Stimulated activated naive CD4-positive, alpha-beta T cell treated with Interleukin-2 at 50 U/mL for 16 hours (primary cell): ENCODE data around the gene SORCS2.

Experiments
- DNase-seq: peaks from one replicate; lab custom pipeline; 2025; lab: John Stamatoyannopoulos, UW

SORCS2 gene

DNA sequence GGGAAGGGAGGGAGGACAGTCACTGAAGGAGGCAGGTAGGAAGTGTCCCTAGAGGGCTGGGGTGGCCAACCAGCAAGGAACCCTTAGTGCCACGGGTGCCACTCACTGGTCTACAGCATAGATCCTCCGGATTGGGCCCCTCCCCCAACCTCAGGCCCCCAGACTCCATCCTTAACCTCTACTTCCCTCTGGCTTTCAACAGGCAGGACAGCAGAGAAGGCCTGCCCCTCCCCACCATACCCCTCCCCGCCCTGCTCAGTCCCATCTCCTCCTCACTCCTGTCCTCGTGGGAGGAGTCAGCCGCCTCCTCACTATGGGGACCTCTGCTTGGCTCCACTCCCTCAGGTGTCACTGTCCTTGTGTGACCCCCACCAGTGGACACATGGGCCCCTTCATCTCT, 320.1 kb downstream of the SORCS2 start:
- no peak for DNase-seq

DNA sequence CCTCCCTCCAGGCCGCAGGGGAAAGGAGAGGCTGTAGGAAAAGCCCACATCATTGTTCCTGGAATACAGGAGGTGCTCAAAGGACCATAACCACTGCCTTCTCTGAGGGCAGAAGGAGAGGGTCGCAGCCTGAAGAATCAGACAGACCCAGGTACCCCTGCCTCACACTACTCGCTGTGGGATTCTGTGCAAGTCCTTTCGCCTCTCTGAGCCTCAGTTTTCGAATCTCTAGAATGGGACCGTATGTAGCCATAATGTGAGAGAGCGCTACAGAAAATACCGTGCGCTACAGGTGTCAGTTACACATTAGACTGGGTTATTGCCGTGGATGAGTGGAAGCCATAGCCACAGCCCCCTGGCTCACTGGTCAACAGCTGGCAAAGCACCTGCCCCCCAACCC, 320.6 kb downstream of the SORCS2 start:
- no peak for DNase-seq

DNA sequence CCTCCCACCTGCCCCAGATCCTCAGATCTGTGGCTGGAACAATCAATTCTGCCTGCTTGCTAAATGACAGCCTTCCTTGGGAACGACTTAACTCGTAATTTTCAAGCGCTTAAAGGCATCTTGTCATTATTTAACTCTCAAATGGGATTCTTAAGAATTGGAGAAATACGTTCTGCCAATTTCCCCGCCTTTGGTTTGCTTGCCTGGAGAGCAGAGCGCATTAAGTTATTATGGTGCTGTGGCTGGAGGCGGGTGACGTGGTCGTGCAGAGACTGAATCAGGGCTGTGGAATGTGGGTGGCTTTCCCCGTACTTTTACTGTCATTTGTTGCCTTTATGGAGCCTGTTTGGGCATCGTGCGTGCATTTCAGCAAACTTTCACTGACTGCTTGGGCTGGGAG, 321.3 kb downstream of the SORCS2 start:
- no peak for DNase-seq

DNA sequence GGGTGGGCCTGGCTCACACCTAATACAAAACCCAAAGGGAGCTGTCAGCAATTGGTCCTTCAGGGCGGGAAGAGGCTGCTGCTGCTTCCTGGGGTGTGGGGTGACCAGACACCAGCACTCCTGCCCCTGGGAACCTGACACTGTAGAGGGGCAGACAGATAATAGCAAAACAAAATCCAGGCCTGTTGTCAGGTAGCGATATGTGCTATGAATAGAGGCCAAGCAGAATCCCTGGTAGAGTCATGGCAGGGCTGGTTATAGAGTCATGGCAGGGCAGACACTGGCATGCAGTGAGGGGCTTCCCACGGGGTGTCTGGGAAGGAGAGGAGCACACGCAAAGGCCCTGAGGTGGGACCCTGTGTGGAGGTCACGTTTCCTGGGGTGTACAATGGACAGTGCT, 321.9 kb downstream of the SORCS2 start:
- DNase-seq, result no peak

DNA sequence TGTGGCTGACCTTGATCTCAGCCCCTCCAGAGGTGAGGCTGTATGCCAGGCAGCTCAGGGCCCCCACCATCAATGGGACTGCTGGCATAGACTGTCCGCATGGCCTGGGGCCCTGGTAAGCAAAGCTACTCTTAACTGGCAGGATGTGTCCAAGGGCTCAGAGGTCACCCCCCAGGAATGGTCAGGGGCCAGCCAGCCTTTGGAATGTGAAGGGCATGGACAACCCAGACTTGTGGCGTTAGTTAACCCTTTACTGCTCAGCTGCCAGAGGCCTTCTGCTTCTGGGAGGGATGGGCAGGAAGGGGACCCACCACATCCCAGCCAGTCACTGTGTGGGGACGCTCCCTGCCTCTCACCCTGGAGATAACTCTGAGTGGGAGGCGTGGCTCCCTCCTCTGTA, 322.5 kb downstream of the SORCS2 start:
- no peak for DNase-seq

DNA sequence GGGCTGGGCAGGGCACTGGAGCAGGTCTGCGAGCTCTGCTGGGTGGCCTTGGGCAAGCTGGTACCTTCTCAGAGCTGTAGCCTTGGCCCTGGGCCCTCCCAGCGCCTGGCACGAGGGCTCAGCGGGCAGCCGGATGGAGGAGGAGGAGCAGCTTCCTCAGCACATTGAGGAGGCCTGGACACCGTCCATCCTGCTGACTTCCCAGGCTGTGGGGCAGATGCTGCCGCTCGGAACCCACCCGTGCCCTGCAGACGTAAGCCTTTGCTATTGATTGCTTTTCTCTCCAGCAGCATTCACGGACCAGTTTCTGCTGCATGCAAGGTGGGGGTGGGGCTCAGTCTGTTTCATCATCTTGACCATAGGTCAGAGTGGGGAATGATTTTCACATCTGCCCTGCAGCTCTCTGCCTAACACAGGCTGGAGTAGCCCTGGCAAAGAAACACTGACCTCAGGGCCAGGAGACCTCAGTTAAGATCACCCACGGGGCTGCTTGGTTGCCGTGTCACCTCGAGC, 323.1 kb downstream of the SORCS2 start:
- no peak for DNase-seq

DNA sequence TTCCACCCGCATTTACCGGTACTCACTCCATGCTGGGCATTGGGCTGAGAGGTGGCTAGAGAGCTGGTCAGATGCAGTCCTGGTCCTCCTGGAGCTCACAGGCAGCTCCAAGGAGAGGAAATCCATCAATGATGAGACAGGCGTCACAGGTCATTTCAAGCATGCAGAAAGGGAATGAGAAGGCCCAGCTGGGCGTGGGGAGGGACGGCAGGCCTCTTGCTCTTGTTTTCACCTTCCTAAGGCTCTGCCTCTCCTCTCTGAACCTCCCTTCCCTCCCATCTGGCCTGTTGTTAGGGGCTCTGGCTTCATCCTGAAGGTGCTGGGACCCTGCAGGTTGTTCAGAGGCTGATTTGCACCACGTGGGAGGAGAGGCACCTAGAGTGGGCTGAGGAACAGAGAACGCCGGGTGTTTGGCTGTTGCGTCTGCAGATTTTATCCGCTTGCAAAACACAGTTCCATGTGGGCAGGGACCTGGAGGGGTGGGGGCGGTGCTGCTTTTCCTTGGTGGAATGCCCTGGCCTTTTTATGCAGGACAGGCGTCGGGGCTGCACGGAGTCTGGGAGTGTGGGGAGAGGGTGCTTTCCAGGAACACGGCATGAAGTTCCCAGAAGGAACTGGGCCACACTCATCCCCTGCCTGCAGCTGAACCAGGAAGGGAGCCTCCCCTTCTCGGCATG, 323.9 kb downstream of the SORCS2 start:
- no peak for DNase-seq

DNA sequence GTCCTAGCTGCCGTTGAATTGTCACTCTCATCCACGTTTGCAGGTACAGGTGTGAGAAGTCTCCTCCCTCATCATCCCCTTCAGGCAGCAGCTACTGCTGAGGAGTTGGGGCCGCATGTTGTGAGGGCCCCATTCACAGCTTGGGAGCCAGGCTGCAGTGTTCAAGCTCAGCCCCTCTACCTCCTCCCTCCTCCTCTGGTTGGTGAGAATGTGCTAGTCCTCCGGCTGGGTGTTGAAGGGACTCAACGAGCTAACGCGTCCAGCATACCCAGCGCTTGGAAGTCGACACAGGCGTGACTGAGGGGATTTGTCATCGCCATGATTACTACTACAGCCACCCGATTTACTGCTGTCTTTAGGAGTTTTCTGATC, 324.4 kb downstream of the SORCS2 start:
- no peak for DNase-seq

DNA sequence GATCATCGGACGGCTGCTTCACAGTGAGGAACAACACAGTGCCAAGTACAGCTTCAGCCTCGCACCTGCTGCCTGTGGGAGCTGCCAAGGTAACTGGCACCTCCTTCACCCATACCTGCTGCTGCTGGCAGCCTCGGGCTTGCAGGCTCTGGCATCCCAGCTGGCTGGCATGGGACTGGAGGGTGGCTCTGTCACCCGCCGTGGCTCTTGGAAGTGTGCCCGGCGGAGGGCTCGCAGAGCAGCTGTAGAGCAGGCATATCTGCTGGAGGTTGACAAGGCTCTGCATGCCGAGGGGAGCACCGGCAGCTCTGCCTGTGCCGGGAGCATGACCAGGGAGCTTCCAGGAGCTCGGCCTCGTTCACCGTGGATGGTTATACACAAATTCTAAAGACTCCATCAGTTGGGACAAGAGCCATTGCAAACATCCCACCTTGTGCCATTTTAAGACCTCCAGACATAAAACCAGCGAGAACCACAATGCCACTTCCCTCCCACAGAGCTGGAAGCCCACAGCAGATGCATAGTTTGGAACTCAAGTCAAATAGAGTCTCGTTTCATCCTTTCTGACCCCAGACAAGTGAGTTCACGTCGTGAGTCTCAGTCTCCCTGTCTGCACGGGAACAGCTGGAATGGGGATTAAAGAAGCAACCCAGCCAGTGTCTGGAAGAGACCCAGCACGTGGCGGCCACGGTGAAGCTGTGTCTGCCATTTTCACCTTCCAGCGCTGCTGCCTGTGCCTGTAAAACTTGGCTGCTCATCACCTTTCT, 326.7 kb downstream of the SORCS2 start:
- DNase-seq, result no peak

DNA sequence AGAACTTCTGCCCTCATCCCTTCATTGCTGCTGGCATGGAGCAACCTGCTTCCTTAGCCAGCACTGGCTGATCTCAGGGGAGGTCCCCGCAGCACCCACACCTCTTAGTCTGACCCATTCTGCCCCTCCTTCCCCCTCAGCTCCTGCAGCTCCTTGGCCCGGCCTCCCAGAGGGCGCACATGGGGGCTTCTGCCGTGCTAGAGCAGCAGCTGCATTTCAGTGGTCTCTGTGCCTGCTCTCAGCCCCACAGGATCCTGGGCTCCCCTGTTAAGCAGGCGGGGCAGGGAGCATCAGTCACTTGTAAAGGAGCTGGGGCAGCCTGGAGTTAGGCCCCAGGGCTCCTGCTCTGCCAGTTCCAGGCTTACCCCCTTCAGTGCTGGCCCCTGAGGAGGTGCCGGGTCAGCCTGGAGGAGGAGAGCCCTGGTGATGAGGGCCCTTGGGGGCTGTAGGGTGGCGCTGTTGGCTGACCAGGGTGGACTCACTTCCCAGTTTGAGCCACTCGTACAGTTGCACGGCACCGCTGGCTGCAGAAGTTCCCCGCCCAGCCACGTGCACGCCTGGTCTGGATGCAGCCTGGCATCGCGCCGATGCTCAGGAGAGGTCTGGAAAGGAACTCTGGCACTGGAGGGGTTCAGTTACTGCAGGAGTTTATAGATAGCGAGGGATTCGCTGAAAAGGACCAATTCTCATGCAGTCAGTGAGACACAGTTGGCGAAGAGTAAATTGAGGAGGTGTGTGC, 327.5 kb downstream of the SORCS2 start:
- no peak for DNase-seq

DNA sequence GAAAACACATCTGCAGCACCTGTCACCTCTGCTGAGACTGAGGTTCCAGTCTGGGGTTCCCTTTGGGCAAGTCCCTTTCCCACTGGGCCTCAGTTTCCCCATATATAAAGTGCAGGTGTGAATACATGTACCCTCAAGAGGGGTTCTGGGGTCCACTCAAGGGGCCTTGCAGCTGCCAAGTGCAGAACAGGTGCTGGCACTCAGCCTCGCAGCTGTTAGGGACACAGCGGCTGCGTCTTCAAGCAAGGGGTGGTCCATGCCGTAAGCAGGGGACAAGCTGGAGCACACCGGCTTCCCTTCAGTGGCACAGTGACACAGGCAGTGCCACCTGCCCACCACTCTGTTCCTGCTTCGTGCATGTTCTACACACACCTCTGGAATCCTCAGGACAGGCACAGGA, 329.3 kb downstream of the SORCS2 start:
- DNase-seq, result no peak

DNA sequence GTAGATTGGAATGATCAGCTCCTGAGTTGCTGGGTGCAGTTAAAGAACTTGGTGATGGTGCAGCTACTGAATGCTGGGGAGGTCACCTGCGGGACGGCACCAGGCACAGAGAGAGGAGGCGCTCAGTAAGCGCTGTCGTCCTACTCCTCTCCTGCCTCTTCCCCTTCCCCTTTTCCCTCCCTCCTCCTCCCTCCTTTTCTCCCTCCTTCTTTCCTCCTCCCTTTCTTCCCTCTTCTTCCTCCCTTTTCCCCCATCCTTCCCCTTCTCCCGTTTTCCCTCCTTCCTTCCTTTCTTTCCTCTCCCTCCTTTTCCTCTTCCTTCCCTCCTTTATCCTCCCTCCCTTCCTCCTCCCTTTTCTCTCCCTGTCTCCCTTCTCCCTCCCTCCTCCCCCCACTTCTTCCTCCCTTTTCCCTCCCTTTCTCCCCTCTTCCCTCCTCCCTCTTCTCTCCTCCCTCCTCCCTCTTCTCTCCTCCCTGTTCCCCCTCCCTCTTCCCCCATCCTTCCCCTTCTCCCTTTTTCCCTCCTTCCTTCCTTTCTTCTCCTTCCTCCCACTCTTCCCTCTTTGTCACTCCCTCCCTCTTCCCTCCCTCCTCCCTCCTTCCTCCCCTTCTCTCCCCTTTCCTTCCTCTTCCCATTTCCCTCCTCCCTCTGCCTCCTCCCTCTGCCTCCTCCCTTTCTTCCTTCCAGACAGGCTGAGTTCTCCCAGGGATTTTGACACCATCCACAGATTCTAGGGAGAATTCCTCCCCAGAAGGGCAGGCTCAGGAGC, 330.3 kb downstream of the SORCS2 start:
- no peak for DNase-seq

DNA sequence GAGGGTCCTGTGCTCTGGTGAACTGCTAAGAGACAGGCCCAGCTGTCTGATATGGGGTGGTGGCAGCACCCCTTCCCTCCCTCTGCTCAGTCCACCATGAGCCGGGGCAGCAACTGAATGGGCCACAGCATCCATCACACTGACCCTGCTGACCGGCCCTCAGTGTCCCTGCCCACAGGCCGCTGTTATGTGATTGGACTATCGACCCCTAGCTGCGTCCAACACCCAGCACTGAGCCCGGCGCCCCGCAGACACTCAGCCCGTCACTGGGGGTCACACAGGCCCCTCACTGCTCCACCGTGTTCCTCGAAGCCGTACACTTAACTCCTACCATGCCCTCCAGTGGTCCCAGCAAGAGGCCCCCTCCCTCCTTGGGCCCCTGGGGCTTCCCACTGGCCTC, 331.2 kb downstream of the SORCS2 start:
- no peak for DNase-seq

DNA sequence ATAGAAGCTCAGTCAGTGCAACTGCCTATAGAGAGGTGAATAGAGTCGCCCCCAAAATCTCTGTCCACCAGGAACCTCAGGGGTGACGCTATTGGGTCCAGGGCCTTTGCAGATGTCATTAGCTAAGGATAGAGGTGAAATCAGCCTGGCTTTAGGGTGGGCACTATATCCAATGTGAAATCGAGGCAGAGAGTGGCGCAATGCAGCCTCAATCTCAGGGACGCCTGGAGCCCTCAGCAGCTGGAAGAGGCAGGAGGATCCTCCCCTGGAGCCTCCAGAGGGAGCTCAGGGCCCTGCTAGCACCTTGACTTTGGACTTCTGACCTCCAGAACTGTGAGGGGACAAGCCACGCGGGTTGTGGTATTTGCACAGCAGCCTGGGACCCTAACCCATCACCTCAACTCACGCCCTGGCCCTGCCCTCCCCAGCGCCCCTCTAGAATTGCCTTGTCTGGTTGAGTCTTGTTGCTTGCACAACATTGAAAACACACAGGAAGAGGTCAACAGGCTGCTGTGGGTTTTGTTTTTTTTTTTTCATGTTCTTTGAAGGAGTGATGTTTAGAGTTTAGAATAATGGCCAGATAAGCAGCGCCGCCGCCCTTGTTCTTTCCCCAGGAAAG, 331.8 kb downstream of the SORCS2 start:
- DNase-seq, result no peak

DNA sequence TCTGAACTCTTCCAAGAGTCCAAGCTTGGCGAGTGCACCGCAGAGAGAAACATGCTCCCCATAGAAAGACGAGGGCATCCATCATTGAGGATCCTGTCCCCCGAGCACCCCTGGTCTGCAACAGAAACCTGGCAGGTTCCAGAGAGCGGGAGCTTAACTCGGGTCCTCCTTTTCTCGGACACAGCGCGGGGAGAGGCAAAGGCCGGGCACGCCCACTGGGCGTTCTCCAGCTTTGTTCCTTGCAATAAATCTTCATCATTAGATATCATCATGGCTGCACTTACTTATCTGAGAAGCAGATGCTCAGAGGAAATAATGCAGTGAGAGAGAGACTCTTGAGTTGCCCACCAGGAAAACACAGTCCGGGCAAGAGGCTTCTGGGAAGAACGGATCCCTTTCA, 332.5 kb downstream of the SORCS2 start:
- DNase-seq, result no peak

DNA sequence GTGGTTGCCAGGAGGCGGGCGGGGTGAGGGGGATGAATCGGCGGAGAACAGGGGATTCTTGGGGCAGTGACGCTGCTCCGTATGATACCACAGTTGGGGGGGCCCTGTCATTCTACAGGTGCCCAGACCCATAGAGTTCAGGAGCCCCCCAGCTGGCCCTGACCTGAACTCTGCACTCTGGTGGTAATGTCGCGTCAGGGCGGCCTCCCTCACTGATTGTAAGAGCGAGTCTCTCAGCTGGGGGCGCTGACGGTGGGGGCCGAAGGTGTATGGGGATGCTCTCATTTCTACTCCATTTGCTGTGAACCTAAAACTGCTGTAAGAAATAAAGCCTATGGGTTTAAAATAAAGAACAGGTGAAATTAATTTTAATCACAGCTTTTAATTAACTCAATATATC, 334.2 kb downstream of the SORCS2 start:
- no peak for DNase-seq

DNA sequence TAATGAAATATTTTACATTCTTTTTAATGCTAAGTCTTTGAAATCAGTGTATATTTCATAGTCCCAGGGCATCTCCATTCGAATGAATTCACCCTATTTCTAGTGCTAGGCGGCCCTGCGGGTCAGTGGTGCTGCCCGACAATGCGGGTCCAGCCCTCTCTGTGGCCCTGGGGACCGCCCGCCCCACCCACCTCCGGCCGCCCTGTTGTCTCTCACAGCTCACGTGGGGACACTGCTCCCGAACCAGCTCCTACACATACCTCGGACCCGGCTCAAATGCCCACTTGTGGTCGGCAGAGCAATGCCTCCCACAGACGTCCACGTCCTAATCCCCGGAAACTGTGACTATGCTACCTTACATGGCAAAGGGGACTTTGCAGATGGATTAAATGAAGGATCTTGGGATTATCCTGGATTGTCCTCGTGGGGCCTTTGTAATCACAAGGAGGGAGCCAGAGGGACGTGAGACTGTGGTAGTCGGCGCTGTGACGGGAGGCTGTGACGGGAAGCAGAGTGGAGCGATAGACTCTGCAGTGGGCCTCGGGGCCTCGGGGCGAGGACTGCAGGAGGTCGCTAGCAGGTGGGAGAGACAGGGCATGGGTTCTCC, 334.7 kb downstream of the SORCS2 start:
- no peak for DNase-seq

DNA sequence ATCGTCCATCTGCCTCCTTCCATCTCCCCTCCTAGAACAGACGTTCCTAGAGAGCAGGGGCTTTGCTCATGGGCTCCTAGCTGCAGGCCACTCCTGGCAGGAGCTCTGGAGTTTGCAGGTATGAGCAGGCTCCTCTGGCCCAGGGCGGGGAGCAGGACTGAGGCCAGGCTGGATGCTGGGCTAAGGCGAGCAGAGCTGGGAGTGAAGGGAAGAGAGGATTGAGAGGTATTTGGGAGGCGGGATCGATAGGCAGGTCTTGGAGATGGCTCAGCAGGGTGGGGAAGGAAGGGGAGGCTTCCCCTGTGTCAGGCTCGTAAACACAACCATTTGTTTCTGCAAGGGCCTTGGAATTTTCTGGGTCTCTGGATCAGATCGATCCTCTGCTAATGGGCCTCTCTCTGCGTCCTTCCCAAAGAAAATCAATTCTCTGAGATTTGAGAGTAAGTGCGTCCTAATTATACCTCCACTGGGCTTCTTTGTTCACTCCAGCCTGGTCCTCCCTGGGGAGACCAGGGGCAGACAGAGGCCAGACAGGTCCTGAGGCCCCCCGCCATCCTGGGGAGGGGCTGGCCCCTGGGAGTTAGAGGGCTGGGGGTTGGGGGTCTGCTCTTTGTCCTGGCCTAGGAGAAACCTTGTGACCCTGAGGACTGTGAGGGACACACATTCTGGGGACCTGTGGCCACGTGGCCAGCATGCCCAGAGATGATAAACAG, 337.2 kb downstream of the SORCS2 start:
- DNase-seq, result no peak

DNA sequence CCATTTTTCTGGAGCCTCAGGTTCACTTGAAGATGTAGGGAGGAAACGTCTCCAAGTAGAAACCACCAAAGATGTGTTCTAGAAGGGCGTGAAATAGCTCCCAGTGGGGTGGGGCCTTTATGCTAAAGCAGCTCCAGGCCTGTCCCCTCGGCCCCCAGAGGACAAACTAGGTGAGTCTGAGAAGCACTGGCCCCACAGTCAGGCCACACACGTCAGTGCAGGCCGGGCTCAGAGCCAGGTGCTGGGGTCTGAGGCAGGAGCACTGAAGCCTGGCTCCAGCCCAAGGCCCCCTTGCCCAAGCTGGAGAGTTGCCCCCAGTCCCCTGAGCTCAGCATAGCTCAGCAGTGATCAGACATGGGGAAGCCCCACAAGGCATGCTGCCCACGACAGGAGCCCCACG, 337.7 kb downstream of the SORCS2 start:
- DNase-seq, result no peak

DNA sequence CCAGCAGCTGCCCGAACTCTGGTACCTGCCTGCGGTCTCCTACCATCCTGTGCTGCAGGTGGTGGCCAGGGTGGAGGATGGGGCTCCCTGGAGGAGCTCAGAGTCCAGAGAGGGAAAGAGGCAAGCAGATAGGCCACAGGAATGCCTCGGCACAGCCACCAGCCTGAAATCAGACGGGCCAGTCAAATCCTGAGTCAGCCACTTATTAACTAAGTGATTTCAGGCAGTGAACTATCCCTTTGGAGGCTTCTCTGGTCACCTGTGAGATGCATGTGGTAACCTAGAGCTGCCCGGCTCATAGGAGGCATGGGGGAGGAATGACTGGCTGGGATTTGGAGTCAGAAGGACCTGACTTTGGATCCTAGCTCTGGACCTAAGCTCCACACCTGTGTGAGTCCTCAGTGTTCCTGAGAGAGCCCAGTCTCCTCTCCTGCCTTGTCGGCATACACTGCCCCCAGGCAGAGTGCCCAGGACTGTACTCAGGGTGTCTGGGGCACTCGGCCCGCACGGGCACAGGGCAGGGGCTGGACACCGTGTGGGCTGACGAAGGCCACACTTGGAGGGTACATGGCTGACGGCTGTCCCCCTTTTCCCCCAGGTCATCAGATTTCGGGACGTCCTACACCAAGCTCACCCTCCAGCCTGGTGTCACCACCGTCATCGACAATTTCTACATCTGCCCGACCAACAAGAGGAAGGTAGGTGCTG, 338.7 kb downstream of the SORCS2 start:
- no peak for DNase-seq
